Prostate gland (tissue), 2 donors: ENCODE measurements around the gene GOLGA8M.
"Not testable (repeated sequence)": the region's sequence is repeated elsewhere in the genome, so short reads cannot be mapped to it uniquely, and the experiment has no call there.

Experiments used
- POLR2A ChIP-seq: fragments of 450-650 bp; IDR thresholded peaks from one replicate; pipeline ENCODE4 v1.6.1; 2016; ENCODE audit warnings: antibody characterized with exemption, mild to moderate bottlenecking
- POLR2AphosphoS5 ChIP-seq: sonication (generic); formaldehyde crosslinking; IDR thresholded peaks from one replicate; pipeline ENCODE4 v1.6.1; 2017; ENCODE audit warnings: antibody characterized with exemption
- TF ChIP-seq, protein P1 (sequence below), 4 experiments: fragments of 200-600 bp in 2 of 4; fragments of 450-650 bp in 2 of 4; sonication (generic) in 2 of 4; IDR thresholded peaks; 1 replicate in 3 of 4; 2 replicates in 1 of 4; pipeline ENCODE4 v1.5.1; 2016 to 2019; ENCODE audit warnings: antibody characterized with exemption in 4 of 4, mild to moderate bottlenecking in 2 of 4, moderate library complexity in 2 of 4

DNA sequence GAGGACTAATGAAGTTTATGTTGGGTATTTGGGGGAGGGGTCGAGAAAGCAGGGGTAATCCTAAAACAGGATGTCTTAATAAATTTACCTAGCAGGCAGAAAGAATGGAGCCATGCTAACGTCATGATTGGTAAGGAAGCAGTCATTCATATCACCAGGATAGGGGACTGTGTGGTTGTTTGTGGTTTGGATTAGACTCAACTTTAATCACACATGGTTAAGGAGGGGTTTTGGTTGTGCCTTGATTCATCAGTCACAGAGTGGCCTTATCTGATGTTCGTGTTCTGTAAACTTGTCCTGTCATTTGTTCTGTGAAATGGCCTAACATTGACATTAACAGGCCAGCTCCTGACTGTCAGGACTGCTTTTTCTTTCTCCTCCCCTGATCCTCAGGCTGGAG is 40.1 kb downstream of the GOLGA8M start:
- TF ChIP-seq, protein P1, sequence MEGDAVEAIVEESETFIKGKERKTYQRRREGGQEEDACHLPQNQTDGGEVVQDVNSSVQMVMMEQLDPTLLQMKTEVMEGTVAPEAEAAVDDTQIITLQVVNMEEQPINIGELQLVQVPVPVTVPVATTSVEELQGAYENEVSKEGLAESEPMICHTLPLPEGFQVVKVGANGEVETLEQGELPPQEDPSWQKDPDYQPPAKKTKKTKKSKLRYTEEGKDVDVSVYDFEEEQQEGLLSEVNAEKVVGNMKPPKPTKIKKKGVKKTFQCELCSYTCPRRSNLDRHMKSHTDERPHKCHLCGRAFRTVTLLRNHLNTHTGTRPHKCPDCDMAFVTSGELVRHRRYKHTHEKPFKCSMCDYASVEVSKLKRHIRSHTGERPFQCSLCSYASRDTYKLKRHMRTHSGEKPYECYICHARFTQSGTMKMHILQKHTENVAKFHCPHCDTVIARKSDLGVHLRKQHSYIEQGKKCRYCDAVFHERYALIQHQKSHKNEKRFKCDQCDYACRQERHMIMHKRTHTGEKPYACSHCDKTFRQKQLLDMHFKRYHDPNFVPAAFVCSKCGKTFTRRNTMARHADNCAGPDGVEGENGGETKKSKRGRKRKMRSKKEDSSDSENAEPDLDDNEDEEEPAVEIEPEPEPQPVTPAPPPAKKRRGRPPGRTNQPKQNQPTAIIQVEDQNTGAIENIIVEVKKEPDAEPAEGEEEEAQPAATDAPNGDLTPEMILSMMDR (IDR thresholded peaks at IDR 0.05) = not testable (repeated sequence)
- not testable (repeated sequence) for TF ChIP-seq POLR2AphosphoS5, POLR2A
